ENCODE results near the gene PARD3. TPM values are rescaled to one million over a fixed set of nuclear protein-coding genes. Genes with fewer than 3 reads are reported as not detected.
A peak's percentile ranks its signal among the peaks of the same experiment; 100 is the strongest.

Gene PARD3
- total RNA-seq, 1 donor from 2014 or later = 76.4 TPM

GRCh38 chr10:34677132-34677531, 138.0 kb downstream of the PARD3 start:
- no peaks in the 10 kb centered on the region for H3K36me3 ChIP-seq (ENCODE audit: control insufficient read depth, insufficient read depth, low read length)
- no peak for DNase-seq (ENCODE audit: low read depth)
- no peak overlapping the region for H3K4me3 ChIP-seq (ENCODE audit: low read depth, low read length)
- TF ChIP-seq CTCF (IDR thresholded peaks at IDR 0.05; ENCODE audit: insufficient read depth, low read length, poor library complexity, severe bottlenecking) = no peak
- H3K27me3 ChIP-seq (ENCODE audit: control insufficient read depth, insufficient read depth, low read length) = no peaks in the 10 kb centered on the region

GRCh38 chr10:34674176-34674575, 140.9 kb downstream of the PARD3 start:
- Histone ChIP-seq H3K36me3 (ENCODE audit: control insufficient read depth, insufficient read depth, low read length) (no peaks in the 10 kb centered on the region), H3K27me3 (ENCODE audit: control insufficient read depth, insufficient read depth, low read length) (no peaks in the 10 kb centered on the region), H3K4me3 (ENCODE audit: low read depth, low read length) (no peak overlapping the region)
- no peak for DNase-seq (ENCODE audit: low read depth)
- TF ChIP-seq CTCF (IDR thresholded peaks at IDR 0.05; ENCODE audit: insufficient read depth, low read length, poor library complexity, severe bottlenecking) = no peak

- DNase-seq (ENCODE audit: low read depth) = no peak
- Histone ChIP-seq H3K27me3 (ENCODE audit: control insufficient read depth, insufficient read depth, low read length) (no peaks in the 10 kb centered on the region), H3K4me3 (ENCODE audit: low read depth, low read length) (no peak overlapping the region), H3K36me3 (ENCODE audit: control insufficient read depth, insufficient read depth, low read length) (no peaks in the 10 kb centered on the region)
- TF ChIP-seq CTCF (IDR thresholded peaks at IDR 0.05; ENCODE audit: insufficient read depth, low read length, poor library complexity, severe bottlenecking) = no peak
These were observed 145.0 kb downstream of the PARD3 start for GRCh38 chr10:34670081-34670480.

- H3K27me3 ChIP-seq (ENCODE audit: control insufficient read depth, insufficient read depth, low read length) = no peaks in the 10 kb centered on the region
- DNase-seq (ENCODE audit: low read depth) = no peak
- H3K4me3 ChIP-seq (ENCODE audit: low read depth, low read length) = no peak overlapping the region
- no peak for TF ChIP-seq CTCF (IDR thresholded peaks at IDR 0.05; ENCODE audit: insufficient read depth, low read length, poor library complexity, severe bottlenecking)
- no peaks in the 10 kb centered on the region for H3K36me3 ChIP-seq (ENCODE audit: control insufficient read depth, insufficient read depth, low read length)
These were observed 146.0 kb downstream of the PARD3 start for GRCh38 chr10:34669079-34669478.

GRCh38 chr10:34667177-34667576, 147.9 kb downstream of the PARD3 start:
- Histone ChIP-seq H3K4me3 (ENCODE audit: low read depth, low read length) (no peak overlapping the region), H3K27me3 (ENCODE audit: control insufficient read depth, insufficient read depth, low read length) (no peaks in the 10 kb centered on the region), H3K36me3 (ENCODE audit: control insufficient read depth, insufficient read depth, low read length) (no peaks in the 10 kb centered on the region)
- no peak for DNase-seq (ENCODE audit: low read depth)
- TF ChIP-seq CTCF (IDR thresholded peaks at IDR 0.05; ENCODE audit: insufficient read depth, low read length, poor library complexity, severe bottlenecking) = no peak

GRCh38 chr10:34666008-34666704, 148.9 kb downstream of the PARD3 start:
- Histone ChIP-seq H3K36me3 (ENCODE audit: control insufficient read depth, insufficient read depth, low read length) (no peaks in the 10 kb centered on the region), H3K4me3 (ENCODE audit: low read depth, low read length) (no peak overlapping the region), H3K27me3 (ENCODE audit: control insufficient read depth, insufficient read depth, low read length) (no peaks in the 10 kb centered on the region)
- peak; percentile 76 for DNase-seq (ENCODE audit: low read depth)
- TF ChIP-seq CTCF (IDR thresholded peaks at IDR 0.05; ENCODE audit: insufficient read depth, low read length, poor library complexity, severe bottlenecking) = peak; percentile 61

Data from kidney epithelial cell (primary cell).